HFFc6 (cell line): Measurements from ENCODE around the gene ZDHHC9. TPM values are rescaled to one million over a fixed set of nuclear protein-coding genes. Genes with fewer than 3 reads are reported as not detected.
"Not testable (repeated sequence)": the region's sequence is repeated elsewhere in the genome, so short reads cannot be mapped to it uniquely, and the experiment has no call there.

Experiments
- DNase-seq: peaks from one replicate; pipeline ENCODE4 v3.0.0-alpha.2; 2018
- H3K27ac Mint-ChIP-seq: 2 replicates; pipeline ENCODE4 v1.8.0; 2020; ENCODE audit warnings: mild to moderate bottlenecking, mixed read lengths
- H3K27me3 Mint-ChIP-seq: 2 replicates; pipeline ENCODE4 v1.8.0; 2021; ENCODE audit warnings: mild to moderate bottlenecking, moderate library complexity, mixed read lengths; ENCODE audit not compliant: insufficient read depth
- H3K36me3 Mint-ChIP-seq: 2 replicates; pipeline ENCODE4 v1.8.0; 2021; ENCODE audit warnings: low read depth, mixed read lengths
- H3K4me1 Mint-ChIP-seq: 2 replicates; pipeline ENCODE4 v1.8.0; 2020; ENCODE audit warnings: low read depth, mixed read lengths
- H3K4me3 Mint-ChIP-seq: 2 replicates; pipeline ENCODE4 v1.8.0; 2020; ENCODE audit warnings: mild to moderate bottlenecking, moderate library complexity, mixed read lengths
- H3K9me3 Mint-ChIP-seq: 2 replicates; pipeline ENCODE4 v1.8.0; 2020; ENCODE audit warnings: mild to moderate bottlenecking, mixed read lengths
- long read RNA-seq: library from polyadenylated mRNA; unstranded; transcript quantifications from one replicate; pipeline ENCODE4 v2.0.0, GENCODE V29; 2019
- total RNA-seq, 6 experiments: library from RNA; stranded (reverse); fragmentation: NEBNext Ultra II Directional; extraction: Animal tissue kit (Norgen Biotek cat#: 25700); gene quantifications; 2 replicates in 1 of 6; 3 replicates in 5 of 6; pipeline ENCODE4 v1.2.3, GENCODE V29; 2021
- TF ChIP-seq, protein P1 (sequence below): fragments of 200-600 bp; sonication (generic); IDR thresholded peaks from 2 replicates; pipeline ENCODE4 v1.5.0; 2021; ENCODE audit warnings: antibody characterized with exemption, mild to moderate bottlenecking

ZDHHC9 gene
- 10 to 100 TPM; 30.8 to 47.8 (median 33.6) TPM for total RNA-seq
- long read RNA-seq, full-length matches to known transcripts, result 35 of 49 reads
- long read RNA-seq, partial matches to known transcripts, result 8 of 49 reads
- long read RNA-seq, other reads (novel, unspliced or antisense), result 6 of 49 reads

GRCh38 chrX:129843459-129844306, at the start of gene ZDHHC9:
ZDHHC9 (minus strand) TSS chrX:129843886; CDS start chrX:129841945, 1,941 bp downstream.
- Mint-ChIP-seq H3K9me3 (no peaks in the 10 kb centered on the region), H3K36me3 (no peaks in the 10 kb centered on the region; the same call in 1 of the 2 replicates), H3K27ac (peak within 1 kb of the TSS; percentile 80), H3K4me1 (peaks cover 31% of the 10 kb centered on the region), H3K27me3 (no peaks in the 10 kb centered on the region), H3K4me3 (peak within 1 kb of the TSS; percentile 92)
- DNase-seq, result peak; percentile 83
- TF ChIP-seq, protein P1, sequence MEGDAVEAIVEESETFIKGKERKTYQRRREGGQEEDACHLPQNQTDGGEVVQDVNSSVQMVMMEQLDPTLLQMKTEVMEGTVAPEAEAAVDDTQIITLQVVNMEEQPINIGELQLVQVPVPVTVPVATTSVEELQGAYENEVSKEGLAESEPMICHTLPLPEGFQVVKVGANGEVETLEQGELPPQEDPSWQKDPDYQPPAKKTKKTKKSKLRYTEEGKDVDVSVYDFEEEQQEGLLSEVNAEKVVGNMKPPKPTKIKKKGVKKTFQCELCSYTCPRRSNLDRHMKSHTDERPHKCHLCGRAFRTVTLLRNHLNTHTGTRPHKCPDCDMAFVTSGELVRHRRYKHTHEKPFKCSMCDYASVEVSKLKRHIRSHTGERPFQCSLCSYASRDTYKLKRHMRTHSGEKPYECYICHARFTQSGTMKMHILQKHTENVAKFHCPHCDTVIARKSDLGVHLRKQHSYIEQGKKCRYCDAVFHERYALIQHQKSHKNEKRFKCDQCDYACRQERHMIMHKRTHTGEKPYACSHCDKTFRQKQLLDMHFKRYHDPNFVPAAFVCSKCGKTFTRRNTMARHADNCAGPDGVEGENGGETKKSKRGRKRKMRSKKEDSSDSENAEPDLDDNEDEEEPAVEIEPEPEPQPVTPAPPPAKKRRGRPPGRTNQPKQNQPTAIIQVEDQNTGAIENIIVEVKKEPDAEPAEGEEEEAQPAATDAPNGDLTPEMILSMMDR, result peak; percentile 56

GRCh38 chrX:129877401-129877800, 33.7 kb upstream of the ZDHHC9 start:
- Mint-ChIP-seq H3K4me1 (peaks cover 24% of the 10 kb centered on the region), H3K27me3 (no peaks in the 10 kb centered on the region), H3K9me3 (no peaks in the 10 kb centered on the region), H3K36me3 (no peaks in the 10 kb centered on the region), H3K4me3 (no peak overlapping the region), H3K27ac (peak overlapping the region; percentile 85; the same call in 1 of the 2 replicates)
- TF ChIP-seq, protein P1, result no peak
- no peak for DNase-seq

- TF ChIP-seq, protein P1, result no peak
- DNase-seq, result peak; percentile 43
- peak overlapping the region; percentile 61 for H3K4me3 Mint-ChIP-seq
- peaks cover 24% of the 10 kb centered on the region for H3K4me1 Mint-ChIP-seq
- no peaks in the 10 kb centered on the region for H3K9me3 Mint-ChIP-seq
- H3K27ac Mint-ChIP-seq, result peak overlapping the region; percentile 85
- H3K36me3 Mint-ChIP-seq, result no peaks in the 10 kb centered on the region
- no peaks in the 10 kb centered on the region for H3K27me3 Mint-ChIP-seq
These were observed 33.2 kb upstream of the ZDHHC9 start for GRCh38 chrX:129876771-129877305.

GRCh38 chrX:129875669-129876068, 32.0 kb upstream of the ZDHHC9 start:
- H3K4me3 Mint-ChIP-seq, result peak overlapping the region; percentile 51; the same call in 1 of the 2 replicates
- no peaks in the 10 kb centered on the region for H3K36me3 Mint-ChIP-seq
- no peaks in the 10 kb centered on the region for H3K9me3 Mint-ChIP-seq
- DNase-seq, result peak; percentile 87
- TF ChIP-seq, protein P1, result no peak
- H3K27me3 Mint-ChIP-seq, result no peaks in the 10 kb centered on the region; the same call in 1 of the 2 replicates
- H3K27ac Mint-ChIP-seq, result peak overlapping the region; percentile 90
- peaks cover 24% of the 10 kb centered on the region for H3K4me1 Mint-ChIP-seq

GRCh38 chrX:129872524-129872923, 28.8 kb upstream of the ZDHHC9 start:
- Mint-ChIP-seq H3K4me1 (peaks cover 23% of the 10 kb centered on the region), H3K9me3 (no peaks in the 10 kb centered on the region), H3K27me3 (peaks cover 3% of the 10 kb centered on the region)

GRCh38 chrX:129866321-129866720, 22.6 kb upstream of the ZDHHC9 start:
- not testable (repeated sequence) for H3K4me3 Mint-ChIP-seq, H3K4me1 Mint-ChIP-seq, H3K27ac Mint-ChIP-seq, H3K36me3 Mint-ChIP-seq, H3K9me3 Mint-ChIP-seq, DNase-seq
- peaks cover 22% of the 10 kb centered on the region for H3K27me3 Mint-ChIP-seq

More at GRCh38 chrX:129872524-129872923, 28.8 kb upstream of the ZDHHC9 start:
- DNase-seq, result no peak
- no peak overlapping the region for H3K4me3 Mint-ChIP-seq
- TF ChIP-seq, protein P1, result no peak
- no peak overlapping the region for H3K27ac Mint-ChIP-seq
- H3K36me3 Mint-ChIP-seq, result no peaks in the 10 kb centered on the region

GRCh38 chrX:129859134-129859533, 15.4 kb upstream of the ZDHHC9 start:
- DNase-seq, H3K27ac Mint-ChIP-seq, H3K4me1 Mint-ChIP-seq, H3K4me3 Mint-ChIP-seq, H3K36me3 Mint-ChIP-seq, H3K9me3 Mint-ChIP-seq: not testable (repeated sequence)
- H3K27me3 Mint-ChIP-seq, result peaks cover 20% of the 10 kb centered on the region

GRCh38 chrX:129851825-129852224, 8.1 kb upstream of the ZDHHC9 start:
- H3K9me3 Mint-ChIP-seq, H3K4me1 Mint-ChIP-seq, H3K27me3 Mint-ChIP-seq, DNase-seq, H3K4me3 Mint-ChIP-seq, H3K36me3 Mint-ChIP-seq, H3K27ac Mint-ChIP-seq: not testable (repeated sequence)
